Measurements from ENCODE around the gene TPD52L1.

DNA sequence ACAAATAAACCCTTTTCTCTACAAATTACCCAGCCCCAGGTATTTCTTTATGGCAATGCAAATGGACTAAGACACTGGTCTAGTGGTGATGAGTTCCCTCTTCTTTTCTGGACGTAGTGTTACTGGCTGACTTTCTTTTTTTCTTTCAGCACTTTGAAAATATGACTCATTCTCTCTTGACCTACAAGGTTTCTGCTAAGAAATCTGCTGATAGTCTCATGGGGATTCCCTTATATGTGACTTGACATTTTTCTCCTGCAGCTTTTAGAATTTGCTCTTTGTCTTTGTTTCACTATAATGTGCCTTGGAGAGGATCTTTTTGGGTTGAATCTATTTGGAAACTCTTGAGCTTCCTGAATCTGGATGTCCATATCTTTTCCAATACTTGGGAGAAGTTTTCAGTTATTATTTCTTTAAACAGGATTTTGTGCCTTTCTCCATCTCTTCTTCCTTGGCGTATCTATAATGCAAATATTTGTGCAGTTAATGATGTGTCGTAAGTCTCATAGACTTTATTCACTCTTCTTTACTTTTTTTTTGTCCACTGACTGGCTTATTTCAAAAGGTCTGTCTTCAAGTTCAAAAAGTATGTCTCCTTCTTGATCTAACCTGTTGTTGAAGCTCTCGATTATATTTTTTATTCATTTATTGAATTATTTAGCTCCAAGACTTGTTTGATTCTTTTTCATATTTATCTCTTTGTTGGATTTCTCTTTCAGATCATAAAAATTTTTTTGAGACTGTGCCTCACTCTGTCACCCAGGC is 42.2 kb upstream of the TPD52L1 start:
- TF ChIP-seq GATA2 (IDR thresholded peaks at IDR 0.05; ENCODE audit: low read depth, low read length) (no peak), GATA3 (IDR thresholded peaks at IDR 0.05; ENCODE audit: low read depth, low read length) (no peak)

Measured in SH-SY5Y (cell line).